SU-DHL-6 (cell line): ENCODE measurements around the gene C1QTNF2.

Source experiments
- H2AFZ ChIP-seq: fragments of 200-600 bp; sonication (generic); 2 replicates; pipeline ENCODE4 v1.6.1; 2014; ENCODE audit warnings: low read depth, mild to moderate bottlenecking, moderate library complexity, mixed read lengths, antibody characterized with exemption, low read length; ENCODE audit not compliant: severe bottlenecking
- H3F3A ChIP-seq: fragments of 200-600 bp; shearing (Covaris generic); 2 replicates; pipeline ENCODE4 v1.6.0; 2016; ENCODE audit warnings: antibody characterized with exemption, mild to moderate bottlenecking; ENCODE audit not compliant: insufficient read depth
- H3K27ac ChIP-seq: fragments of 200-600 bp; sonication (generic); 2 replicates; pipeline ENCODE4 v1.5.1; 2016; ENCODE audit warnings: low read depth, mild to moderate bottlenecking, low read length, moderate library complexity, mixed read lengths
- H3K27me3 ChIP-seq: fragments of 200-600 bp; sonication (generic), shearing (Covaris generic); 2 replicates; pipeline ENCODE4 v1.6.0; 2014; ENCODE audit warnings: mild to moderate bottlenecking, low read length
- H3K36me3 ChIP-seq: fragments of 200-600 bp; sonication (generic); 2 replicates; pipeline ENCODE4 v1.6.1; 2014; ENCODE audit warnings: mild to moderate bottlenecking, low read length, mixed read lengths
- H3K4me2 ChIP-seq: fragments of 300-600, 200-600 bp; shearing (Covaris generic), sonication (generic); 2 replicates; pipeline ENCODE4 v1.6.0; 2014; ENCODE audit warnings: low read length, low read depth, mild to moderate bottlenecking; ENCODE audit not compliant: poor library complexity, severe bottlenecking
- H3K4me3 ChIP-seq: fragments of 200-600 bp; sonication (generic); 2 replicates; pipeline ENCODE4 v1.5.1; 2014; ENCODE audit warnings: antibody characterized with exemption, low read length, mild to moderate bottlenecking, mixed read lengths; ENCODE audit not compliant: insufficient read depth, poor library complexity, severe bottlenecking
- H3K79me2 ChIP-seq: fragments of 200-600 bp; sonication (generic); 2 replicates; pipeline ENCODE4 v1.6.1; 2014; ENCODE audit warnings: mild to moderate bottlenecking, low read length, moderate library complexity; ENCODE audit not compliant: insufficient read depth
- H3K9ac ChIP-seq: fragments of 200-600 bp; sonication (generic); 2 replicates; pipeline ENCODE4 v1.7.0; 2014; ENCODE audit warnings: mild to moderate bottlenecking, low read length
- H3K9me2 ChIP-seq: fragments of 200-600 bp; sonication (generic); replicated peaks from 2 replicates; pipeline ENCODE4 v1.6.1; 2014; ENCODE audit warnings: low read length; ENCODE audit not compliant: insufficient read depth
- H3K9me3 ChIP-seq: fragments of 200-600 bp; sonication (generic); 2 replicates; pipeline ENCODE4 v1.6.1; 2014; ENCODE audit warnings: low read length, mixed read lengths; ENCODE audit not compliant: insufficient read depth
- H4K20me1 ChIP-seq: fragments of 200-600 bp; sonication (generic); 2 replicates; pipeline ENCODE4 v1.6.1; 2014; ENCODE audit warnings: low read depth, mild to moderate bottlenecking, antibody characterized with exemption, low read length, moderate library complexity, mixed read lengths
- CTCF ChIP-seq: fragments of 200-600 bp; sonication (generic); IDR thresholded peaks from one replicate; pipeline ENCODE4 v1.5.1; 2017; ENCODE audit warnings: antibody characterized with exemption, mild to moderate bottlenecking, low read length, moderate library complexity; ENCODE audit not compliant: insufficient read depth, poor library complexity, severe bottlenecking
- EZH2phosphoT487 ChIP-seq: fragments of 200-600 bp; sonication (generic), shearing (Covaris generic); conservative IDR thresholded peaks from 2 replicates; pipeline ENCODE4 v1.6.1; 2018; ENCODE audit warnings: mild to moderate bottlenecking, antibody characterized with exemption, low read length, moderate library complexity, mixed read lengths

Gene C1QTNF2

GRCh38 chr5:160370713-160371034, 248 bp upstream of the C1QTNF2 start:
- H4K20me1 ChIP-seq = no peaks in the 10 kb centered on the region
- H3K4me3 ChIP-seq = no peak overlapping the region
- no peak overlapping the region for H2AFZ ChIP-seq
- H3K36me3 ChIP-seq = no peaks in the 10 kb centered on the region
- no peaks in the 10 kb centered on the region for H3K9me3 ChIP-seq
- no peak overlapping the region for H3K27ac ChIP-seq
- H3K79me2 ChIP-seq = no peaks in the 10 kb centered on the region
- no peak overlapping the region for H3K4me2 ChIP-seq
- no peak overlapping the region for H3K9ac ChIP-seq
- no peaks in the 10 kb centered on the region for H3F3A ChIP-seq
- H3K27me3 ChIP-seq = no peaks in the 10 kb centered on the region
- TF ChIP-seq CTCF = no peak
- no peak for TF ChIP-seq EZH2phosphoT487
- no peaks in the 10 kb centered on the region for H3K9me2 ChIP-seq

- Histone ChIP-seq H4K20me1 (no peaks in the 10 kb centered on the region), H3K4me2 (no peak overlapping the region), H3K36me3 (no peaks in the 10 kb centered on the region), H3K79me2 (no peaks in the 10 kb centered on the region), H3K4me3 (no peak overlapping the region), H3K9ac (no peak overlapping the region), H3K9me2 (no peaks in the 10 kb centered on the region), H2AFZ (no peak overlapping the region), H3K27ac (no peak overlapping the region), H3F3A (no peaks in the 10 kb centered on the region), H3K27me3 (no peaks in the 10 kb centered on the region), H3K9me3 (no peaks in the 10 kb centered on the region)
- TF ChIP-seq EZH2phosphoT487 = no peak
- no peak for TF ChIP-seq CTCF
These were observed 2.5 kb downstream of the C1QTNF2 start for GRCh38 chr5:160367885-160368284.

GRCh38 chr5:160367261-160367660, 3.2 kb downstream of the C1QTNF2 start:
- no peaks in the 10 kb centered on the region for H3F3A ChIP-seq
- no peaks in the 10 kb centered on the region for H3K9me3 ChIP-seq
- H3K9me2 ChIP-seq = no peaks in the 10 kb centered on the region
- no peak overlapping the region for H3K27ac ChIP-seq
- H3K4me3 ChIP-seq = no peak overlapping the region
- H3K9ac ChIP-seq = no peak overlapping the region
- no peak overlapping the region for H2AFZ ChIP-seq
- no peaks in the 10 kb centered on the region for H3K27me3 ChIP-seq
- no peak for TF ChIP-seq EZH2phosphoT487
- TF ChIP-seq CTCF = no peak
- H3K79me2 ChIP-seq = no peaks in the 10 kb centered on the region
- H4K20me1 ChIP-seq = no peaks in the 10 kb centered on the region
- no peak overlapping the region for H3K4me2 ChIP-seq
- no peaks in the 10 kb centered on the region for H3K36me3 ChIP-seq

GRCh38 chr5:160366230-160366629, 4.2 kb downstream of the C1QTNF2 start:
- Histone ChIP-seq H3K36me3 (no peaks in the 10 kb centered on the region), H3K9ac (no peak overlapping the region), H3K4me2 (no peak overlapping the region), H3K9me2 (no peaks in the 10 kb centered on the region), H3F3A (no peaks in the 10 kb centered on the region), H3K27me3 (no peaks in the 10 kb centered on the region), H3K4me3 (no peak overlapping the region), H2AFZ (no peak overlapping the region), H3K79me2 (no peaks in the 10 kb centered on the region), H3K27ac (no peak overlapping the region), H3K9me3 (no peaks in the 10 kb centered on the region), H4K20me1 (no peaks in the 10 kb centered on the region)
- TF ChIP-seq EZH2phosphoT487 = no peak
- TF ChIP-seq CTCF = no peak
